Measurements from ENCODE around the gene FBXW7.

The FBXW7 gene

GRCh38 chr4:152486429-152487389 lies 49.2 kb downstream of the FBXW7 start:
- Histone ChIP-seq H3K23ac (ENCODE audit: low read length in 2 of 2) (no peak overlapping the region), H3K4ac (ENCODE audit: low read depth in 1 of 2, low read length in 2 of 2) (no peak overlapping the region), H3K4me2 (ENCODE audit: low read length, poor library complexity, severe bottlenecking) (peak overlapping the region; percentile 66), H4K8ac (ENCODE audit: low read length) (no peak overlapping the region), H4K91ac (ENCODE audit: low read length) (no peak overlapping the region), H2BK120ac (ENCODE audit: low read depth, low read length) (no peak overlapping the region), H3K79me1 (replicated peaks; ENCODE audit: low read length, poor library complexity, severe bottlenecking) (peaks cover 5% of the 10 kb centered on the region), H3K27ac (ENCODE audit: low read length, poor library complexity, severe bottlenecking) (peak overlapping the region; percentile 98), H3K9ac (ENCODE audit: low read length) (no peak overlapping the region), H3K36me3 (ENCODE audit: control insufficient read depth in 1 of 2, insufficient read depth in 2 of 2, low read depth in 1 of 2, low read length in 2 of 2) (no peaks in the 10 kb centered on the region), H2BK15ac (ENCODE audit: low read depth, poor library complexity, severe bottlenecking) (no peak overlapping the region), H2AFZ (ENCODE audit: low read depth, low read length) (no peak overlapping the region), H3K9me3 (ENCODE audit: control insufficient read depth, low read length) (no peaks in the 10 kb centered on the region), H2BK12ac (ENCODE audit: low read length in 2 of 2) (no peak overlapping the region), H3K14ac (ENCODE audit: low read length in 2 of 2) (no peak overlapping the region), H2AK5ac (ENCODE audit: low read length, severe bottlenecking) (no peak overlapping the region), H3K18ac (ENCODE audit: low read depth in 1 of 2, low read length in 2 of 2) (peak overlapping the region in 1 of 2 experiments; percentile 40), H3K4me1 (ENCODE audit: control insufficient read depth, insufficient read depth, low read depth, low read length) (no peaks in the 10 kb centered on the region), H3K4me3 (ENCODE audit: insufficient read depth in 1 of 2, low read depth in 1 of 2, low read length in 2 of 2) (no peak overlapping the region), H2BK5ac (ENCODE audit: low read depth, low read length, poor library complexity, severe bottlenecking) (peak overlapping the region; percentile 89), H3K27me3 (ENCODE audit: control insufficient read depth in 1 of 2, insufficient read depth in 1 of 2, low read length in 2 of 2) (no peaks in the 10 kb centered on the region)
- WGBS = 94% methylated on average over 3 of the region's 7 CpGs
- peak; percentile 30 for DNase-seq

GRCh38 chr4:152485726-152486276 lies 50.1 kb downstream of the FBXW7 start:
- Histone ChIP-seq H3K9ac (ENCODE audit: low read length) (no peak overlapping the region), H3K23ac (ENCODE audit: low read length in 2 of 2) (no peak overlapping the region), H2BK15ac (ENCODE audit: low read depth, poor library complexity, severe bottlenecking) (no peak overlapping the region), H3K4me2 (ENCODE audit: low read length, poor library complexity, severe bottlenecking) (peak overlapping the region; percentile 31), H3K4ac (ENCODE audit: low read depth in 1 of 2, low read length in 2 of 2) (no peak overlapping the region), H4K91ac (ENCODE audit: low read length) (no peak overlapping the region), H2BK120ac (ENCODE audit: low read depth, low read length) (no peak overlapping the region), H3K27ac (ENCODE audit: low read length, poor library complexity, severe bottlenecking) (peak overlapping the region; percentile 88), H2AK5ac (ENCODE audit: low read length, severe bottlenecking) (no peak overlapping the region), H3K14ac (ENCODE audit: low read length in 2 of 2) (no peak overlapping the region), H3K27me3 (ENCODE audit: control insufficient read depth in 1 of 2, insufficient read depth in 1 of 2, low read length in 2 of 2) (no peaks in the 10 kb centered on the region), H3K4me1 (ENCODE audit: control insufficient read depth, insufficient read depth, low read depth, low read length) (no peaks in the 10 kb centered on the region), H3K36me3 (ENCODE audit: control insufficient read depth in 1 of 2, insufficient read depth in 2 of 2, low read depth in 1 of 2, low read length in 2 of 2) (no peaks in the 10 kb centered on the region), H3K79me1 (replicated peaks; ENCODE audit: low read length, poor library complexity, severe bottlenecking) (peaks cover 9% of the 10 kb centered on the region), H3K4me3 (ENCODE audit: insufficient read depth in 1 of 2, low read depth in 1 of 2, low read length in 2 of 2) (no peak overlapping the region), H2AFZ (ENCODE audit: low read depth, low read length) (no peak overlapping the region), H2BK5ac (ENCODE audit: low read depth, low read length, poor library complexity, severe bottlenecking) (no peak overlapping the region), H4K8ac (ENCODE audit: low read length) (no peak overlapping the region), H2BK12ac (ENCODE audit: low read length in 2 of 2) (no peak overlapping the region), H3K18ac (ENCODE audit: low read depth in 1 of 2, low read length in 2 of 2) (no peak overlapping the region), H3K9me3 (ENCODE audit: control insufficient read depth, low read length) (no peaks in the 10 kb centered on the region)
- peak; percentile 95 for DNase-seq
- WGBS = 8% methylated on average over 3 of the region's 6 CpGs

- Histone ChIP-seq H3K27me3 (ENCODE audit: control insufficient read depth in 1 of 2, insufficient read depth in 1 of 2, low read length in 2 of 2) (no peaks in the 10 kb centered on the region), H3K9me3 (ENCODE audit: control insufficient read depth, low read length) (no peaks in the 10 kb centered on the region), H2BK120ac (ENCODE audit: low read depth, low read length) (no peak overlapping the region), H2AFZ (ENCODE audit: low read depth, low read length) (no peak overlapping the region), H4K91ac (ENCODE audit: low read length) (no peak overlapping the region), H3K79me1 (replicated peaks; ENCODE audit: low read length, poor library complexity, severe bottlenecking) (peaks cover 11% of the 10 kb centered on the region), H4K8ac (ENCODE audit: low read length) (no peak overlapping the region), H3K4me3 (ENCODE audit: insufficient read depth in 1 of 2, low read depth in 1 of 2, low read length in 2 of 2) (no peak overlapping the region), H2AK5ac (ENCODE audit: low read length, severe bottlenecking) (no peak overlapping the region), H3K18ac (ENCODE audit: low read depth in 1 of 2, low read length in 2 of 2) (no peak overlapping the region), H3K14ac (ENCODE audit: low read length in 2 of 2) (no peak overlapping the region), H3K4ac (ENCODE audit: low read depth in 1 of 2, low read length in 2 of 2) (no peak overlapping the region), H3K4me1 (ENCODE audit: control insufficient read depth, insufficient read depth, low read depth, low read length) (no peaks in the 10 kb centered on the region), H3K9ac (ENCODE audit: low read length) (no peak overlapping the region), H2BK12ac (ENCODE audit: low read length in 2 of 2) (no peak overlapping the region), H3K27ac (ENCODE audit: low read length, poor library complexity, severe bottlenecking) (no peak overlapping the region), H3K4me2 (ENCODE audit: low read length, poor library complexity, severe bottlenecking) (no peak overlapping the region), H3K36me3 (ENCODE audit: control insufficient read depth in 1 of 2, insufficient read depth in 2 of 2, low read depth in 1 of 2, low read length in 2 of 2) (no peaks in the 10 kb centered on the region), H2BK5ac (ENCODE audit: low read depth, low read length, poor library complexity, severe bottlenecking) (no peak overlapping the region), H2BK15ac (ENCODE audit: low read depth, poor library complexity, severe bottlenecking) (no peak overlapping the region), H3K23ac (ENCODE audit: low read length in 2 of 2) (no peak overlapping the region)
- WGBS = 93% methylated on average over 2 of the region's 2 CpGs
- no peak for DNase-seq
These were observed 53.7 kb downstream of the FBXW7 start for GRCh38 chr4:152482211-152482610.

GRCh38 chr4:152480901-152481300 lies 55.0 kb downstream of the FBXW7 start:
- H2BK120ac ChIP-seq (ENCODE audit: low read depth, low read length) = no peak overlapping the region
- no peaks in the 10 kb centered on the region for H3K27me3 ChIP-seq (ENCODE audit: control insufficient read depth in 1 of 2, insufficient read depth in 1 of 2, low read length in 2 of 2)
- no peak overlapping the region for H3K4ac ChIP-seq (ENCODE audit: low read depth in 1 of 2, low read length in 2 of 2)
- H2BK12ac ChIP-seq (ENCODE audit: low read length in 2 of 2) = no peak overlapping the region
- no peak overlapping the region for H3K14ac ChIP-seq (ENCODE audit: low read length in 2 of 2)
- H2BK15ac ChIP-seq (ENCODE audit: low read depth, poor library complexity, severe bottlenecking) = no peak overlapping the region
- H3K4me3 ChIP-seq (ENCODE audit: insufficient read depth in 1 of 2, low read depth in 1 of 2, low read length in 2 of 2) = no peak overlapping the region
- H3K18ac ChIP-seq (ENCODE audit: low read depth in 1 of 2, low read length in 2 of 2) = no peak overlapping the region
- H3K4me2 ChIP-seq (ENCODE audit: low read length, poor library complexity, severe bottlenecking) = no peak overlapping the region
- H3K27ac ChIP-seq (ENCODE audit: low read length, poor library complexity, severe bottlenecking) = no peak overlapping the region
- H4K91ac ChIP-seq (ENCODE audit: low read length) = no peak overlapping the region
- H4K8ac ChIP-seq (ENCODE audit: low read length) = no peak overlapping the region
- H3K9ac ChIP-seq (ENCODE audit: low read length) = no peak overlapping the region
- H3K9me3 ChIP-seq (ENCODE audit: control insufficient read depth, low read length) = no peaks in the 10 kb centered on the region
- H2AK5ac ChIP-seq (ENCODE audit: low read length, severe bottlenecking) = no peak overlapping the region
- no peak for DNase-seq
- 98% methylated on average over 2 of the region's 2 CpGs for WGBS
- H3K36me3 ChIP-seq (ENCODE audit: control insufficient read depth in 1 of 2, insufficient read depth in 2 of 2, low read depth in 1 of 2, low read length in 2 of 2) = no peaks in the 10 kb centered on the region
- H3K4me1 ChIP-seq (ENCODE audit: control insufficient read depth, insufficient read depth, low read depth, low read length) = no peaks in the 10 kb centered on the region
- H3K23ac ChIP-seq (ENCODE audit: low read length in 2 of 2) = no peak overlapping the region
- no peak overlapping the region for H2BK5ac ChIP-seq (ENCODE audit: low read depth, low read length, poor library complexity, severe bottlenecking)
- H2AFZ ChIP-seq (ENCODE audit: low read depth, low read length) = no peak overlapping the region
- H3K79me1 ChIP-seq (replicated peaks; ENCODE audit: low read length, poor library complexity, severe bottlenecking) = peaks cover 12% of the 10 kb centered on the region
